ENCODE data around the gene AATF.

AATF gene

DNA sequence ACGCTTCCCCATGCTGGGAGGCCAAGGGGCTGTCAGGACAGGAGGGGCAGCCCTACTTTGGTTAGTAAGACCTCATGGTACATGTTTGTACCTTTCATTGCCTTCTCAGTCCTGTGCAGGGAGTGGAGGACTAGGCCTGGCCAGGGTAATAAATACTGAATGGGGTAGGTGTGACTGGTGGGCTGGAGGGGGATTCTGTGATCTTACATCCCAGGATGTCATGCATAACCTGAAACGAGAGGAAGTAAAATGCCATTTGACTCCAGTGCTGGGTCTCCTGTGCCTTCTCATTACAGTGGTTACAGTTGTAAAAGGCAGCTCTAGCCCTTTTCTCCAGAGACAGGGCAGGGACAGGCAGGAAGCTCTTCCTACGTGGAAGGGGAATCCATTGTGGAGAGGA is 138.2 kb downstream of the AATF start:
- FAIRE-seq, result no peak

DNA sequence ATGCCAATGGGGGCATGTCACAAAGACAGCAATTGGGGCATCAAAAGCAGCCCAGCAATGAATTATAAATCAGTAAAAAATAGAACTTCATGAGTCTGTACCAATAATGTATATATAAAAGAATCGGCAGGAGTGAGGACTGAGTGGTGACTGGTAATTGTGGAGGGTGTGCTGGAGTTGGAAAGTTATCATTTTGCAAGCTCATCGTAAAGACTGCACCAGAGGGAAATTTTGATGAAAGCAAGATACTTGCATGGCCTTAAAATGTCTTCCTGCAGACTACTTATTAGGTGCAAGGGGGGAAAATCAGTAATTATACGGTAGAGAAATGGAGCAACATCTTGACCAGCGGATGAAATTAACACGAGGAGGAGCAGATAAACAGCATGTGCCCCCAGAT is 138.9 kb downstream of the AATF start:
- FAIRE-seq, result no peak

DNA sequence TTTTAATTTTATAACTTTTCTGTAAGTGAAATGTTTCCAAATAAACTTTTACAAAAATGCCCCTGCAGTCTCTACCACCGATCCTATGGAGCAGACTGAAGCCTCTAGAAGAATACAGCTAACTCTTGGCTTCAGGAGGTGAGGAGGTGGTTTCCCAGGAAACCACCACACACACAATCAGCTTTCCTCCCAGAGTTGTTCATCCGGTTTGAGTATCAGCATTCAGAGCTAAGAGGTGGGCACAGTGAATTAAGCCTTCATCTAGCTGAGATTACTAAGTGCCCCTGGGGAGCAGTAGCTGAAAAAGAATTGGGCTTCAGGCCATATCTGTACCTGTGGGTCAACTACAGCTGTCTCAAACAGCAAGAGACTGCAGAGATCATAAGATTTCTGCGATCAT is 139.7 kb downstream of the AATF start:
- FAIRE-seq, result no peak

DNA sequence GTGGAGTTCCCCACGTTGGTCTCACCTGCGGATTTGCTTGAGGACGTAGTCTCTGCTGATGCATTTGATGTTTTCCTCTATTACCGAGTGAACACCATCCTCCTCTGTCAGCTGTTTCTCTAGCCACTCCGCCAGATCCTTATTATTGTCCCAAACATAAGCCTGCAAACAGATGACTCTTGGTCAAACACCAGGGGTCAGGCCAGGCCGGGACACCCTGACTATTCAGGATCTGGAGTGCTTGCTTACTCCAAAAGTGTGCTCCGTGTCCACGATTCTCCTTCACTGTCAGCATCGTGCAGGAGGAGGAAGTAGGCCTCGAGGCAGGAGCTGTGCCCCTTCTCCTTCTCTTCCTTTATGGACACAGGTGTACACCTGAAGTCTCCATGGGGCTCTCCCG is 140.2 kb downstream of the AATF start:
- FAIRE-seq, result no peak

DNA sequence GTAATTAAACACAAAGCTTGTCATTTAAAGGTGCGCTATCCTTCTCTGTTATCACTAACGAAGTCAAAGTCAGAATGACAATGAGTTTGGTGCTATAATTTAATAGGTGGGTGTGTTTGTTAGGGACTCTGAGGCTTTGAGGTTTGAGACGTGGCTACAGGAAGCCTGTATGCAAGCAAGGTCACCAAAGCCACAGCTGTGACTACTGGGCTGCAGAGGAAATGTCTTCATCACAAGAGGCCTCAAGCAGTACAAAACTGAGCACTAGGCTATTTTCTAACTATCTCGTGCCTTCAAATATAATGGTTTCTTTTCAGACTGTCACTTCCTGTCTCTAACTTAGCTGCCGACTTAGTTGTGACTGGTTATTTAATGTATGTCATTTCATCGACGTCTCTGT is 141.2 kb downstream of the AATF start:
- FAIRE-seq, result no peak

DNA sequence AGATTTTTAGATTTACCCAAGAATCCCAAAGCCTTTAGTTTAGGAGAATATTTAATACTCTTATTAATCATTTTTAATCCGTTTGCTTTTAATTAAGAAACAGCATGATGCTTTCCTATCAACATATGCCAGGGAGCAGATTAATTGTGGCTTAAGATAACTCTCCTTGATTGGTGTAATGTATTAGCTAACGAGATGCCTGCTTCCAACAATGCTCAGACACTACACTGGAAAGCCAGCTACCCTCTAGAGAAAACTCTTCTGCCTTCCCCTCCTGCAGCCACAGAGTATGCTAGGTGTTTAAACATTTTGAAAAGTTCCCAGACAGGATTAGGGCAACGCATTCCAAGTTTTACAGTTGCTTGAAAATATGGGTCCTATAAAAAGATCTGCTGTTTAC is 142.2 kb downstream of the AATF start:
- FAIRE-seq, result no peak

DNA sequence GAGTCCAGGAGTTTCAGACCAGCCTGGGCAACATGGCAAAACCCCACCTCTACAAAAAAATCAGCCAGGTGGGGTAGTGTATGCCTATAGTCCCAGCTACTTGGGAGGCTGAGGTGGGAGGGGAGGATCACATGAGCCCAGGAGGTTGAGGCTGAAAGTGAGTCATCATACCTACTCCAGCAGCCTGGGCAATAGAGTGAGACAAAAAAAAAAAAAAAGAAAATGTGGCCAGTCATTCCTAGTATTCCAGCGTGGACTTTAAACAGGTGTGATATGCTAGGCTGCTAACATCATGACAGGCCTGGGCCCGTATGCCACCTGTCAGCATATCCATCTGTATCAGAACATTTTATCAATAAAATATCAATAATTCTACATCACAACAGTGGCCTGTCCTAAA is 143.3 kb downstream of the AATF start:
- no peak for FAIRE-seq

DNA sequence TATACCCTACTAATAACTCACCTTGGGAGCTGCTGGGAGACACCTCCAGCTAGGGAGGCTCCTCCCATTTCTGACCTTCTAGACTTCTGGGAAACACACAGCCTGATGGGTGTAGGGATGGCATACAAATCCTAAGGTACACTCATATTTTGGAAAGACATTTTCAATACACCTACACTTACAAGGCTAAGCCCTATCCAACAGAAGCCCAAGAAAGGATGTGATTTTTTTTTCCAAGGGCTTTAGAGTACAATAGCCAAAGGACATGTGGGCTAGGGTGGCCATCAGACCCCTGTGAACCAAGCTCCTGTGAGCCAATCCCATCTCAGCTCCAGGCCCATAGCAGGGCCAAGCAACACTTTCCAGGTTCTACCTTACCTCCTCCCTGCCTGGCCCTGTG is 143.9 kb downstream of the AATF start:
- FAIRE-seq, result no peak

DNA sequence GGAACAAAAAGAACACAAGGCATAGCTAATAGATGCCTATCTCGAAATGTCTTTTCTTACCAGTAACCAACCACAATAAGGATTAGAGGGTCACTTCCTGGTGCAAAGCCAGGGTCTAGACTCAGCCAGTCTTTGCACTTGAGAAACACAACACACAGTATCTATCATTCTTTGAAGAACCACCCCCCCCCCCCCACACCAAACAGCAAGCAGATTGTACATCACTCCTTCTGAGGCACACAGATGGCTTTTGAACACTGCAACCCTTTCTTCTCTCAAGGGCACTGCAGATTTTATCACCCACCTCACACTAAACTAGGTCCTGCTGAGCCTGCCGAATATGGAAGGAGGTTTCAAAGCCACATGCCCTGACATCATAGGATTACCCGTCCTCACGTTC is 145.6 kb downstream of the AATF start:
- FAIRE-seq, result no peak

DNA sequence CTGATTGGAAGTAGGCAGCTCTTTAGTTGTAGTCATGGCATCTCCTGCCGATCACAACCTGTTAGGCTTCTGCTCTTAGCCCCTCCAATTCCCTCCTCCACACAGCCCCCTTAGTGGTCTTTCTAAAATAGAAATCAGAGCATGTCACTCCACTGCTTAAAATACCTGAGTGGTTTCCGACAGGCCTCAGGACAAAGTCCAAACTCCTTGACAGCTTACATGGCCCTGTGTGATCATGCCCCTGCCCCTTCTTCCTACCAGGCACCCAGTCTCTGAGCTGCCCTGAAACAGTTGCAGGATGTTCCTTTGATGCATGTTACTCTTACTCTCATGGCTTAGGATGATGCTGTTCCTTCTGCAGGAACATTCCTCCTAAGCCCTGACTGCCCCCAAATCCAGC is 147.3 kb downstream of the AATF start:
- no peak for FAIRE-seq

DNA sequence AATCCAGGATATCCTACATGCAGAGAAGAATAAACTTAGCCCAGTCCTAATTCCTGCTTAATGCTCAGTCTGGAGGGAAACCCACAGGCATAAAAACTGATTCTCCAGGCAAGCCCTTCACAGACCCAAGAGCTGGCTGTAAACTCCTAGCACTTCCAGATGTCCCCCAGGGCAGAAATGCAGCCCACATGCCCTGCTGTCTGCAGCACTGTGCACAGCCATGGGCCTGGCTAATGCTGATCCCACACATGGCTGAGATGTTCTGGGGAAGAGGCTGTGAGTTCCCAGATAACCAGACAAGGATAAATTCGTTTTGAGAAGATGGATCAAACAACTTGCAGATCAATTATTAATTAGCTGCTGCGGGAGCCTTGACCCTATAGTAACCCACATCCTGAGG is 148.4 kb downstream of the AATF start:
- FAIRE-seq, result no peak

DNA sequence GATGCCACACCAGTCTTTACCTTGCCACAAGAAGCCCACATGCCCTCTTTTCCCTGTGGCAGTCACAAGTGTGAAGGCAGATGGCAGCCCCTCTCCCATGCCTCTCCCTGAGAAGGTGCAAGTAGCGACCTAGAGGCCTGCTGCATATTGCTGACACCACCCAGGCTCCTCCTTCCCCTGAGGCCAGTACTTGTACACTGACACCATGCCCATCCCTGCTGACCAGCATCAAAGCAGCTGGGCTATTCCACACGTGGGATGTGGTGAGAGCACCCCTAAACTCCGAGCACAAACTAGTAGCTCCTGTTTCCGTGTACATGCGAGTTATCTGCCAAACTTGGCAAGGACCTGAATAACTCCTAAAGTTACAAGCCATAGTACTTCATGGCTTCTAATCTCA is 149.4 kb downstream of the AATF start:
- no peak for FAIRE-seq

DNA sequence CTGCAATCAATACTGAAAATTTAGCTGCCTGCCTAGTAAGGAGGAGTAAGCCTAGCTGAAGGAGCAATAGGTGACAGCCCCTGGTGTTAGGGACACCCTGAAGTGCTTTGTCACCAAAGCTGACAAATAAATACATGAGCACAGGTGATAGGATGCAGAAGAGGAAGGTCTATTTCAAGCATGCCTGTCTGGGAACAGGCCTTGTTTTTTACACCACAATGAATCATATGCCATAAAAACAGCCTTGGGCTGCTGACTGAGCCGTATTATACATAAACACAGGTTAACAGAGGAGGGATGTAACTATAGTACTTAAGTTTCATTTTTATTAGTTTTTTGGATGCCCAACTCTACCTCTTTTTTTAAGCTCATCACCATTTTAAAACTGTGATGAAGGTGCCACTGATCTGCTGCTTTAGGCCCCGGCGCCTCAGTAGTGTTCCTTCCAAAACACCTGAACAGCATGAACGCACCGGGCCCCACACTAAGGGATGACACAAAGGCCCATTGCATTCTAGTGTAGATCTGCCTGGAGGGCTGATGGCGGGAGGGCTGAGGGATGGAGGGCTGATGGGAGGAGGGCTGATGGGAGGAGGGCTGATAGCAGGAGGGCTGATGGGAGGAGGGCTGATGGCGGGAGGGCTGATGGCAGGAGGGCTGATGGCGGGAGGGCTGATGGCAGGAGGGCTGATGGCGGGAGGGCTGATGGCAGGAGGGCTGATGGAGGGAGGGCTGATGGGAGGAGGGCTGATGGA is 150.3 kb downstream of the AATF start:
- no peak for FAIRE-seq

DNA sequence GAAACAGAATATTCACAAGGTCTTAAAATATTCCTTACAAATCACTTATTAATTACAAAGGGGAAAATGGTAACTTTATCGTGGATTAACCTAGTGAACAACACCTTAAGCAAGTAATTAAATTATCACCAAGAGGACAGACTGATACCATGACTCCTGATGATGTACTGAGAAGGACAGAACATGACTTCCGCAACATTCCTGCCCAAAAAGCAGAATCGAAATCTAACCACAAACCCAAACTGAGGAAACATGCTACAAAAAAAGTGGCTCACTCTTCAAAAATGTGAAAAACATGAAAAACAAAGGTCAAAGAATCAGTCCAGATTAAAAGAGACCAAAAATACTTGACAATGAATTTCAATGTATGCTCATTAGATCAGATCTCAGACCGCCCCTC is 151.5 kb downstream of the AATF start:
- FAIRE-seq, result no peak

DNA sequence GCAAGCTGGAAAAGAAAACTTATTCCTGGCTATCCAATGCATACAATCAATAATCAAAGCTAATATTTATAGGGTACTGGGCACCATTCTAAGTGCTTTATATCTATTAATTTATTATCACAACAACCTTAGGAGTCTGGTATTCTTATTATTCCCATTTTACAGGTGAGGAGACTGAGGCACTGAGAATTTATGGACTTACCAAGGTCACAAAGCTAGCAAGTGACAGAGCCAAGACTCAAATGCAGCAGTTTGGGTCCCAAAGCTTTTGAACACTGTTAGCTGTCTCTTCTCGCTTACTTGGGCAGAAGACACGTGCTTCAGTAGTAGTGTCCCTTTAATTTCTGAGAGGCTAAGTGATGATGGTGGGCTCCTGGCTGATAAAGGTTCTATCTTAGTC is 152.6 kb downstream of the AATF start:
- FAIRE-seq, result no peak

DNA sequence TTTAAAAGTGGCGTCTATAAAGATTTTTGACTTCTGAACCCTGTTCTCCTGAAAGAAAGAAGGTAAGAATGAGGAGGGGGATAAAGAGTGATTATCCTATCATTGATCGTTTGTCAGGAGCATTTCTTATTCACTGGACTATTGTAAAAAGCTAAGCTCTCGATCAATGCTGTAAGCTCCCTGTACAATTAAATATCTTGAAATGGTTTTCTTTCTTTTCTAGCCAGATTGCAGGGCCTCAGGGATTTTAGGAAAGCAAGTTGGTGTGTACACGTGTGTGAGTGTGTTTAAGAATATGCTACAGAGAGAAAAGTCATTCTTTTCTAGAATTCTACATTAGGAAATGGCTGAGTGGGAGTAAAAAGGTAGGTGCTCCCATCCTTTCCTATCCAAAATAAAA is 154.5 kb downstream of the AATF start:
- no peak for FAIRE-seq

DNA sequence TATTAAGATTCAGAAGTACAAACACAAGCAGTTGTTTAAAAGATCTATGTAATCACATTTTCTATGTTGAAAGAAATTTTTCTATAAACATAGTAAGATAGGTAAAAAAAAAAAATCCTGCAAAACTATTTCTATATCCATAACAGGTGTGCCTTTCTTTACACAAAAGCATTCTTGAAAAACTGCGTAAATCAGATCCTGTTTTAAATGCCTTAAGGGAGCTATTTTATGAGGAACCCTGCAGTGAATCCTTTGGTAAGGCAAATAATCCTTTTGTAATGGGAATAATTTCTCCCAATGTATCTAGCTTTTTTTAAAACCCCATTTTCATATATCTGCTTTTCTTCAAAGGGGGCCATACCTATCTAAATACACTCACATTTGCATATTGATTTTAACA is 157.3 kb downstream of the AATF start:
- no peak for FAIRE-seq

Data from islet of Langerhans (tissue), 1 donor.